Naive B cell (primary cell): ENCODE data around the gene GIT2. TPM values are rescaled to one million over a fixed set of nuclear protein-coding genes. Genes with fewer than 3 reads are reported as not detected.

Experiments
- ATAC-seq, 2 donors: fragments of 150-1000 bp; cut with Tn5 transposase; 2 replicates each; pipeline ENCODE4 v1.10.0; 2021; ENCODE audit warnings: low read depth in 2 of 2, mild to moderate bottlenecking in 2 of 2, moderate library complexity in 2 of 2
- DNase-seq: peaks from one replicate; pipeline ENCODE4 v3.0.0; 2022
- H3K27ac Mint-ChIP-seq, 6 donors: one replicate each; pipeline ENCODE4 v1.8.0; 2020 to 2022; ENCODE audit warnings: mild to moderate bottlenecking in 6 of 6, mixed read lengths in 6 of 6, moderate library complexity in 5 of 6, inconsistent platforms in 2 of 6
- H3K27me3 Mint-ChIP-seq, 3 donors: one replicate each; pipeline ENCODE4 v1.8.0; 2021 to 2022; ENCODE audit warnings: mixed read lengths in 3 of 3, mild to moderate bottlenecking in 1 of 3
- H3K36me3 Mint-ChIP-seq, 2 donors: one replicate each; pipeline ENCODE4 v1.8.0; 2020 to 2022; ENCODE audit warnings: mixed read lengths in 2 of 2, inconsistent platforms in 1 of 2, mild to moderate bottlenecking in 1 of 2
- H3K4me1 Mint-ChIP-seq, 3 donors: one replicate each; pipeline ENCODE4 v1.8.0; 2020 to 2022; ENCODE audit warnings: mixed read lengths in 3 of 3, inconsistent platforms in 1 of 3, mild to moderate bottlenecking in 1 of 3, moderate library complexity in 1 of 3
- H3K4me3 Mint-ChIP-seq, 8 donors: one replicate each; pipeline ENCODE4 v1.8.0; 2020 to 2022; ENCODE audit warnings: mild to moderate bottlenecking in 8 of 8, mixed read lengths in 8 of 8, moderate library complexity in 8 of 8, inconsistent platforms in 2 of 8
- H3K9me3 Mint-ChIP-seq, 7 donors: one replicate each; pipeline ENCODE4 v1.8.0; 2020 to 2022; ENCODE audit warnings: mixed read lengths in 7 of 7, mild to moderate bottlenecking in 5 of 7, inconsistent platforms in 2 of 7, moderate library complexity in 1 of 7
- polyA plus RNA-seq, 6 donors: library from polyadenylated mRNA; unstranded; fragments of 300-500 nt; fragmentation: Illumina TruSeq; gene quantifications; one replicate each; pipeline ENCODE4 v1.2.3, GENCODE V29; 2021; ENCODE audit warnings: low read depth in 6 of 6

GIT2 gene
- polyA plus RNA-seq, 6 donors from 2014 or later = 95.1 to 129 (median 101) TPM

- peak overlapping the region in 2 of 8 donors; percentile 35 to 36 for H3K4me3 Mint-ChIP-seq
- no peaks in the 10 kb centered on the region for H3K27me3 Mint-ChIP-seq
- peaks cover 24 to 30% (median 24%) of the 10 kb centered on the region in 3 donors for H3K4me1 Mint-ChIP-seq
- ATAC-seq (peak in 1 of 2 donors; percentile 47), DNase-seq (no peak)
- H3K9me3 Mint-ChIP-seq = no peaks in the 10 kb centered on the region
- peak overlapping the region in 5 of 6 donors; percentile 61 to 94 (median 84) for H3K27ac Mint-ChIP-seq
- peaks cover 13 to 21% of the 10 kb centered on the region in 2 donors for H3K36me3 Mint-ChIP-seq
These were observed 48.6 kb downstream of the GIT2 start for GRCh38 chr12:109947521-109947920.

DNA sequence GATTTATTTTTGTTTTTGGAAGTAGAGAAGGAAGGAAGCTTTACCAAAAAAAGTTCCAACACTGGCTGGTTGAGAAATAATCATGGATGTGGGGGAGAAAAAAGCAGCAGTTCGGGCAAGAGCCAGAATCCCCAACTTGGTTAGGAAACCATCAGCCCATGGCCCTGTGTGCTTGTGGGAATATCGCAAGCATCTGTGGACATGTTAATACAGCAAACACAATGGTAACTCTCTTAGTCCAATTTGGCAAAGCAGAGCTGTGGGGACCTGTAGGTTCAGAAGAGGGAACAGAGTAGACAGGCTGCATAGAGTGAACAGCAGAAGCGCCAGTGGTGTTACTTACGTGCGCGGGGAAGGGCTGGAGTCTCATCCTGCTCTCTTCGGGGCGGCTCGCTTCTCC, 49.3 kb downstream of the GIT2 start:
- no peak for DNase-seq
- ATAC-seq = no peak
- H3K4me3 Mint-ChIP-seq = peak overlapping the region in 2 of 8 donors; percentile 6 to 51
- H3K27me3 Mint-ChIP-seq = no peaks in the 10 kb centered on the region
- peak overlapping the region; percentile 78 to 96 (median 89) for H3K27ac Mint-ChIP-seq
- no peaks in the 10 kb centered on the region for H3K9me3 Mint-ChIP-seq
- H3K4me1 Mint-ChIP-seq = peaks cover 18 to 25% (median 20%) of the 10 kb centered on the region in 3 donors
- peaks cover 13 to 14% of the 10 kb centered on the region in 2 donors for H3K36me3 Mint-ChIP-seq

GRCh38 chr12:109946505-109946904, 49.7 kb downstream of the GIT2 start:
- ATAC-seq = no peak
- Mint-ChIP-seq H3K9me3 (no peaks in the 10 kb centered on the region), H3K27me3 (no peaks in the 10 kb centered on the region), H3K4me3 (peak overlapping the region in 1 of 8 donors; percentile 51), H3K4me1 (peaks cover 20 to 29% (median 21%) of the 10 kb centered on the region in 3 donors), H3K27ac (peak overlapping the region; percentile 78 to 96 (median 89)), H3K36me3 (peaks cover 10 to 13% of the 10 kb centered on the region in 2 donors)
- DNase-seq = no peak

GRCh38 chr12:109944561-109945359, 51.4 kb downstream of the GIT2 start:
- no peaks in the 10 kb centered on the region for H3K27me3 Mint-ChIP-seq
- H3K9me3 Mint-ChIP-seq = no peaks in the 10 kb centered on the region
- peaks cover 24 to 37% (median 26%) of the 10 kb centered on the region in 3 donors for H3K4me1 Mint-ChIP-seq
- no peak overlapping the region for H3K4me3 Mint-ChIP-seq
- ATAC-seq = no peak
- no peak for DNase-seq
- peaks cover 7 to 13% of the 10 kb centered on the region in 2 donors for H3K36me3 Mint-ChIP-seq
- peak overlapping the region in 3 of 6 donors; percentile 9 to 86 (median 70) for H3K27ac Mint-ChIP-seq

GRCh38 chr12:109943811-109944210, 52.4 kb downstream of the GIT2 start:
- DNase-seq (no peak), ATAC-seq (no peak)
- Mint-ChIP-seq H3K9me3 (no peaks in the 10 kb centered on the region), H3K27ac (peak overlapping the region in 1 of 6 donors; percentile 62), H3K4me3 (no peak overlapping the region), H3K36me3 (peaks cover 7 to 13% of the 10 kb centered on the region in 2 donors), H3K4me1 (peaks cover 24 to 37% (median 26%) of the 10 kb centered on the region in 3 donors), H3K27me3 (no peaks in the 10 kb centered on the region)

GRCh38 chr12:109940339-109940923, 55.7 kb downstream of the GIT2 start:
- H3K4me3 Mint-ChIP-seq = no peak overlapping the region
- H3K9me3 Mint-ChIP-seq = no peaks in the 10 kb centered on the region
- H3K27me3 Mint-ChIP-seq = no peaks in the 10 kb centered on the region
- H3K36me3 Mint-ChIP-seq = peaks cover 7 to 16% of the 10 kb centered on the region in 2 donors
- peak overlapping the region in 3 of 6 donors; percentile 20 to 62 (median 52) for H3K27ac Mint-ChIP-seq
- no peak for ATAC-seq
- H3K4me1 Mint-ChIP-seq = peaks cover 6 to 13% (median 6%) of the 10 kb centered on the region in 3 donors
- no peak for DNase-seq

DNA sequence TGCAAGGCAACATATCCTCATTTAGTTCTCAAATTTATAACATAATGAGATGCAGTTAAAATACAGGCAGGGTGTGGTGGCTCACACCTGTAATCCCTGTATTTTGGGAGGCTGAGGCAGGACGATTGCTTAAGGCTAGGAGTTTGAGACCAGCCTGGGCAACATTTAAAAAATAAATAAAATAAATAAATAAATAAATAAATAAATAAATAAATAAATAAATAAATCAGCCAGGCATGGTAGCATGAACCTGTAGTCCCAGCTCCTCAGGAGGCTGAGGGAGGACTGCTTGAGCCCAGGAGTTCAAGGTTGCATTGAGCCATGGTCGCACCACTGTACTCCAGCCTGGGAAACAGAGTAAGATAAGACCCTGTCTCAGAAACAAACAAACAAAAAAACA, 56.7 kb downstream of the GIT2 start:
- Mint-ChIP-seq H3K27ac (peak overlapping the region in 1 of 6 donors; percentile 29), H3K36me3 (peaks cover 7 to 16% of the 10 kb centered on the region in 2 donors), H3K4me3 (no peak overlapping the region), H3K27me3 (no peaks in the 10 kb centered on the region), H3K9me3 (no peaks in the 10 kb centered on the region), H3K4me1 (peaks cover 6 to 13% (median 6%) of the 10 kb centered on the region in 3 donors)
- ATAC-seq = no peak
- no peak for DNase-seq

DNA sequence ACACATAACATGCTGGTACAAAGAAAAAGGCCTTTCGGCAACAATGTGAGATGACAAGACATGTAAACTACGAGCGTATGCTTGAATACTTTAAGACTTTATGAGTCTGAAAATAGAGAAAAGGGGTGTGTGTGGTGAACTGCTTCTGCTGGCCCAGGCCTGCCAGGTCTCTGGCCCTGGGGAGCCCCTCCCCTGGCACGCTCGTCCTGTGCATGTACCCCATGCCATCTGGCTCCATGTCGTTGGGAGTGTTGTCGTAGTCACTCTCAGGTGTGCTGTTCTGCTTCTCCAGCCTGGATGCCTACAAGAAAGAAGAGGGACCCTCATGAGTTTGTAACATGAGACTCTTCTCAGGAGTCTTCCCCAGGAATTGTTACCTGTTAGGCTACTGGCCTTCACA, 57.2 kb downstream of the GIT2 start:
- no peaks in the 10 kb centered on the region for H3K27me3 Mint-ChIP-seq
- peaks cover 6 to 13% (median 6%) of the 10 kb centered on the region in 3 donors for H3K4me1 Mint-ChIP-seq
- H3K4me3 Mint-ChIP-seq = no peak overlapping the region
- H3K36me3 Mint-ChIP-seq = peaks cover 11 to 16% of the 10 kb centered on the region in 2 donors
- DNase-seq (no peak), ATAC-seq (no peak)
- peak overlapping the region in 1 of 6 donors; percentile 54 for H3K27ac Mint-ChIP-seq
- no peaks in the 10 kb centered on the region for H3K9me3 Mint-ChIP-seq

DNA sequence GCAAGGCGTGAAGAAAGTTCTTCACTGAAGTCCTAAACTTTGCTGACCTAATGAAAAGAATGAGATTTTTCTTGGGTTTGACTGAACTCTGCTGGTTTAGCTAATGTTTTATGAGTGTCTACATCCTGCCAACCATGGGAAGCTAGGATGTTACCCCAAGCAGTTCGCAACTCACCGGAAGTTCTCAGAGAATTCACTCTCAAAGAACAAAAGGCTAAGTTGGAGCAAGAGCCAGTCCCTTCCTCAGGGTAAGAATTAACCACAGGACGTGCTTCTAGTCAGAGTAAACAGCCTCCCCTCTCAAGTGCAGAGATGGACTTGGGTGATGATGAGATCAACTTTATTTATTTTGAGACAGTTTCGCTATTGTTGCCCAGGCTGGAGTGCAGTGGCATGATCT, 58.8 kb downstream of the GIT2 start:
- Mint-ChIP-seq H3K9me3 (no peaks in the 10 kb centered on the region), H3K36me3 (peaks cover 15 to 16% of the 10 kb centered on the region in 2 donors), H3K27ac (peak overlapping the region in 2 of 6 donors; percentile 42 to 70), H3K4me1 (peaks cover 6 to 13% (median 6%) of the 10 kb centered on the region in 3 donors), H3K4me3 (no peak overlapping the region), H3K27me3 (no peaks in the 10 kb centered on the region)
- ATAC-seq (no peak), DNase-seq (no peak)

DNA sequence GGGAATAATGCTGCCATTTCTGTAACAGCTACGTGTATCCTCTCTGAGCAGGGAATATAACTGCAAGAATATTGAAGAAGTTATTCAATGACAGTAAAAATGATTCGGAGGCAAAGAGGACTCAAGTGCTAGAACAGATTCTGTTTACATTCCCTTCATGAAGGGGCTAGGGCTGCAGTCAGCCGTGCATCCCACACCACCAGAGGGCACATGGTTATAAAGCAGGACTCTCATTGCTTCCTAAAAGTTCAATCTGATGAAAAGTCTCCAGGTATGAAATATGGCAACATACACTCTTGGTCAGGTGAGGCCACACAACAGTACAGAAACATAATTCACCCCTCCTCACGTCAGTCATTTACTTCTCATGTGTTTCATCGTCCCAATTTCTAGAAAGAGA, 62.1 kb downstream of the GIT2 start:
- Mint-ChIP-seq H3K27me3 (no peaks in the 10 kb centered on the region), H3K27ac (peak overlapping the region in 1 of 6 donors; percentile 15), H3K9me3 (no peaks in the 10 kb centered on the region), H3K4me1 (no peaks in the 10 kb centered on the region), H3K4me3 (no peak overlapping the region), H3K36me3 (peaks cover 25 to 35% of the 10 kb centered on the region in 2 donors)
- DNase-seq (no peak), ATAC-seq (no peak)

- H3K36me3 Mint-ChIP-seq = peaks cover 25 to 35% of the 10 kb centered on the region in 2 donors
- no peak for DNase-seq
- peak overlapping the region in 1 of 6 donors; percentile 21 for H3K27ac Mint-ChIP-seq
- no peak overlapping the region for H3K4me3 Mint-ChIP-seq
- H3K9me3 Mint-ChIP-seq = no peaks in the 10 kb centered on the region
- no peak for ATAC-seq
- no peaks in the 10 kb centered on the region for H3K27me3 Mint-ChIP-seq
- no peaks in the 10 kb centered on the region for H3K4me1 Mint-ChIP-seq
These were observed 63.2 kb downstream of the GIT2 start for GRCh38 chr12:109932878-109933503.

DNA sequence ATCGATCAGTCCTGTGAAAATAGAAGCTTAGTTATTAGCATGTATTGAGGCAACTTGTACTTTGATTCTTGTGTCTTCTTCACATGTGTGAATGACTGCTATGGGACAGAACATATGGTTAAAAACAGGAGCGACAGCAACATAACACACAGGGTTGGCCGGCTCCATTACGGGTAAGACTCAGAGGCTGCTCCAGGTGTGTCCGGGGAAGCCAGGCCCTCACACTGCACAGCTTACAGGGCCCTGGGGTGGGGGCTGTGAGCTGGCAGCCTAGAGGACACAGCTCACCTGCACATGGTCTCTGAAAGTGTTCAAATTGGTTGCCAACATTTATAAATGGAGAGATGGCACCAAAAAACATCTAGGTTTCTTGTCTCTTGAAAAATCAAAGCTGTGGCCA, 65.0 kb downstream of the GIT2 start:
- no peaks in the 10 kb centered on the region for H3K27me3 Mint-ChIP-seq
- no peaks in the 10 kb centered on the region for H3K9me3 Mint-ChIP-seq
- peaks cover 0 to 3% (median 0%) of the 10 kb centered on the region in 3 donors for H3K4me1 Mint-ChIP-seq
- DNase-seq = no peak
- H3K36me3 Mint-ChIP-seq = peaks cover 24 to 26% of the 10 kb centered on the region in 2 donors
- no peak for ATAC-seq
- no peak overlapping the region for H3K4me3 Mint-ChIP-seq
- H3K27ac Mint-ChIP-seq = peak overlapping the region in 1 of 6 donors; percentile 26

DNA sequence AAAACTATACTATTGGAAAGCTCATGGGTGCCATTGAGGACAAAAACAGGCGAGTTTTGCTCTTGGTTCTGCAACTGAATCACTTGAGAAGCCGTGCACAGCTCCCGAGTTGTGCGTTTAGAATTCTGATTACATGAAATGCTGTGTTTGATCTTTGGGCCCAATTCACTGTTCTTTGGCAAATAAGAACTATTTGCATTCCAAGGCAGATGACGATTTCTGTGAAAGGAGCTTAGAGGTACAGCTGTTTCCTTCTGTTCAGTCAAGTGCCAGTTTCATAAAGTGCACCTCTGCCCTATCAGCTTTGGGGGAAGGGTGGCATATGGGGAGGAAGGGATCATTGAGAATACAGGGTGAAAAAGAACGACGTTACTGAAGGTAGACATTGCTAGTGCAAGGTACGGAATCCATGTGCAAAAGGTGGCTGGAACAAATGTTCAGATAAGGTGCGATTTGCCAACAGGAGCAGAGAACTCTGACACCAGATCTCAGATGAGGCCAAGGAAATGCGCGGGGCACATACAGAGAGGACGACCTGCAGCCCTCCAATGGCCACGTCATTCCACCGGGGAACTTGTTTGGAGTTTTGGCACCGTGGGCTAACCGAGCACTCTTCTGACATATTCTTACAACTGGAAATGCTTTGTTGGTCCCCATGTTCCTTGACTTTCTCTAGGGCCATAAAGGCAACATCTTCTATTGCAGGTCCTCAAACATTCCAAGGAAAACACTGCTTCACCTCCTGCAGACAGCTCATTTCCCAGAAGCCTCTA, 66.0 kb downstream of the GIT2 start:
- no peaks in the 10 kb centered on the region for H3K27me3 Mint-ChIP-seq
- H3K4me3 Mint-ChIP-seq = no peak overlapping the region
- peaks cover 0 to 3% (median 0%) of the 10 kb centered on the region in 3 donors for H3K4me1 Mint-ChIP-seq
- H3K9me3 Mint-ChIP-seq = no peaks in the 10 kb centered on the region
- no peak for DNase-seq
- no peak for ATAC-seq
- peak overlapping the region in 1 of 6 donors; percentile 20 for H3K27ac Mint-ChIP-seq
- H3K36me3 Mint-ChIP-seq = peaks cover 18 to 19% of the 10 kb centered on the region in 2 donors
